Measurements from ENCODE around the gene PSAPL1.

GRCh38 chr4:7466215-7466614, 31.5 kb upstream of the PSAPL1 start:
- TF ChIP-seq CTCF (IDR thresholded peaks at IDR 0.05) (no peak), ATF1 (CRISPR knock-in tag; IDR thresholded peaks at IDR 0.05) (no peak), ZBTB21 (CRISPR knock-in tag; IDR thresholded peaks at IDR 0.05; ENCODE audit: borderline replicate concordance) (no peak), ZNF219 (CRISPR knock-in tag; IDR thresholded peaks at IDR 0.05; ENCODE audit: borderline replicate concordance) (no peak), ATF6 (CRISPR knock-in tag; IDR thresholded peaks at IDR 0.05) (no peak), ZSCAN18 (CRISPR knock-in tag; IDR thresholded peaks at IDR 0.05) (no peak), ESRRA (CRISPR knock-in tag; IDR thresholded peaks at IDR 0.05; ENCODE audit: borderline replicate concordance) (no peak), ZNF263 (CRISPR knock-in tag; IDR thresholded peaks at IDR 0.05; ENCODE audit: low read depth) (no peak), PREB (CRISPR knock-in tag; IDR thresholded peaks at IDR 0.05; ENCODE audit: borderline replicate concordance) (no peak), MAX (CRISPR knock-in tag; IDR thresholded peaks at IDR 0.05) (no peak), ZNF671 (CRISPR knock-in tag; IDR thresholded peaks at IDR 0.05) (no peak), ELF4 (CRISPR knock-in tag; IDR thresholded peaks at IDR 0.05; ENCODE audit: low read depth) (no peak)
